ENCODE results near the gene DUOXA2.
"Not testable (repeated sequence)": the region's sequence is repeated elsewhere in the genome, so short reads cannot be mapped to it uniquely, and the experiment has no call there.

DUOXA2 gene

GRCh38 chr15:45097466-45097865, 16.7 kb upstream of the DUOXA2 start:
- DNase-seq: no peak

- no peak for DNase-seq
These were observed 14.5 kb upstream of the DUOXA2 start for GRCh38 chr15:45099549-45100165.

- DNase-seq: no peak
These were observed 13.1 kb upstream of the DUOXA2 start for GRCh38 chr15:45100884-45101625.

GRCh38 chr15:45101749-45102148, 12.4 kb upstream of the DUOXA2 start:
- DNase-seq: no peak

GRCh38 chr15:45102226-45102625, 11.9 kb upstream of the DUOXA2 start:
- DNase-seq: no peak

GRCh38 chr15:45104170-45104569, 10.0 kb upstream of the DUOXA2 start:
- DNase-seq: not testable (repeated sequence)

GRCh38 chr15:45105586-45105985, 8.5 kb upstream of the DUOXA2 start:
- DNase-seq: no peak

GRCh38 chr15:45106002-45106790, 7.9 kb upstream of the DUOXA2 start:
- DNase-seq: no peak

- no peak for DNase-seq
These were observed 6.0 kb upstream of the DUOXA2 start for GRCh38 chr15:45107941-45108630.

- no peak for DNase-seq
These were observed 3.8 kb upstream of the DUOXA2 start for GRCh38 chr15:45110256-45110820.

- no peak for DNase-seq
These were observed 2.6 kb upstream of the DUOXA2 start for GRCh38 chr15:45111390-45112142.

- no peak for DNase-seq
These were observed 2.0 kb upstream of the DUOXA2 start for GRCh38 chr15:45112143-45112590.

GRCh38 chr15:45112591-45113379, 1.3 kb upstream of the DUOXA2 start:
- no peak for DNase-seq

- DNase-seq: no peak
These were observed 641 bp upstream of the DUOXA2 start for GRCh38 chr15:45113380-45113990.

- DNase-seq: no peak
These were observed 592 bp downstream of the DUOXA2 start for GRCh38 chr15:45114751-45115085.

GRCh38 chr15:45115312-45115820, 1.2 kb downstream of the DUOXA2 start:
- no peak for DNase-seq

- no peak for DNase-seq
These were observed 1.9 kb downstream of the DUOXA2 start for GRCh38 chr15:45116006-45116481.

- no peak for DNase-seq
These were observed 2.6 kb downstream of the DUOXA2 start for GRCh38 chr15:45116482-45117307.

- no peak for DNase-seq
These were observed 3.4 kb downstream of the DUOXA2 start for GRCh38 chr15:45117308-45118130.
